ENCODE data around the gene SYNCRIP.
A peak's percentile ranks its signal among the peaks of the same experiment; 100 is the strongest.
"Not testable (repeated sequence)": the region's sequence is repeated elsewhere in the genome, so short reads cannot be mapped to it uniquely, and the experiment has no call there.

Gene SYNCRIP

DNA sequence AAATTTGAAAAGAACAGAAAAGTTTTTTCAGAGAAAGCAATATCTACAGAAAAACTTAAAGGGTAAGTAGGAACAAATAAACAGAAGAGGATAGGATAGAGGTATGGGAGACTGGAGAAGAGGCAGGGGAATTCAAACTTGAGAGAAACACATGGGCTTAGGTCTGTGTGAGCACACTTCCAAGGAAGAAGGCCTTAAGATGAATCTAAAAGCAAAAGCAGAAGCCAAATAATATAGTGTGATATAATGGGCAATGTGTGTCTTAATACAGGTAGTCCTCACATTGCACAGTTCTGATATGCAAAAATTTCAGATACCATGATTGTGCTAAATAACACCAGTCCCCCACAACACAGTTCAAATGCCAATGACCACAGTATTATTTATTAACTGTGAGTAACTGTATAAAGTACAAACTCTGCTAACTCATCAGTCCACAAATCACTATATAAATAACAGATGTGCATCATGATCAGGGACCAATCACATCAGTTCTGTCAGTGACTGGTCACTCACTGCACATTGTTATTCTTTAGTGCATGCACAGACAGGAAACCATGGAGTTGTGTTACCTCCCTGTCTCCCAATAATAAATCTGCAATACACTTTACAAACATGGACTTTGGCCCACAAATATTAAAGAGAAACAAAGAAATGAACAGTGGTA is 67.6 kb downstream of the SYNCRIP start:
- peak overlapping the region; percentile 65 for H3K27ac ChIP-seq (ENCODE audit: low read depth, low read length)
- no peaks in the 10 kb centered on the region for H3K36me3 ChIP-seq (ENCODE audit: insufficient read depth, low read length)
- peaks cover 70% of the 10 kb centered on the region for H3K79me2 ChIP-seq (ENCODE audit: control insufficient read depth, insufficient read depth, low read length, unreplicated experiment)
- H3K4me1 ChIP-seq (ENCODE audit: control insufficient read depth, insufficient read depth, low read length, unreplicated experiment) = peaks cover 23% of the 10 kb centered on the region
- no peak overlapping the region for H3K4me3 ChIP-seq (ENCODE audit: low read depth, low read length)
- no peak overlapping the region for H2AFZ ChIP-seq (ENCODE audit: low read length, unreplicated experiment)
- H3K27me3 ChIP-seq (ENCODE audit: insufficient read depth, low read length) = no peaks in the 10 kb centered on the region

DNA sequence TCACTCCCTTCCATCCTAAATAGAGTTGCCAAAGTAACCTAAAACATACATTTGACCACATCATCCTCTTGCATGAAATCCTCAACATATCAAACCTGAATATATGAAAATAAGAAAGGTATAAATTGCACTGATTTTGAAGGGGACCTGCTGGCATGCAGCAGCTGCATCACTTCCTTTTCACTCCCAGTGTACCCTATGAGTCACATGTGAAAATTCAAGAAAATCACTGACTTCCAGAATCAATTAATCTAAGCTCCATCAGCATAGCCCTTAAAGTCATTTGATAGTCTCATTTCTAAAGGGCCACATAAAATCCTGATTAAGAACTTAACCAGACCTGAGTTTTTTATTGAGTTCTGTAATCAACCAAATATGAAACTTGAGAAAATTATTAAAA is 73.4 kb downstream of the SYNCRIP start:
- Histone ChIP-seq H3K4me1 (ENCODE audit: control insufficient read depth, insufficient read depth, low read length, unreplicated experiment) (peaks cover 12% of the 10 kb centered on the region), H3K36me3 (ENCODE audit: insufficient read depth, low read length) (peaks cover 2% of the 10 kb centered on the region), H3K27ac (ENCODE audit: low read depth, low read length) (peak overlapping the region; percentile 36), H3K4me3 (ENCODE audit: low read depth, low read length) (no peak overlapping the region), H3K27me3 (ENCODE audit: insufficient read depth, low read length) (no peaks in the 10 kb centered on the region), H2AFZ (ENCODE audit: low read length, unreplicated experiment) (no peak overlapping the region), H3K79me2 (ENCODE audit: control insufficient read depth, insufficient read depth, low read length, unreplicated experiment) (peaks cover 22% of the 10 kb centered on the region)

DNA sequence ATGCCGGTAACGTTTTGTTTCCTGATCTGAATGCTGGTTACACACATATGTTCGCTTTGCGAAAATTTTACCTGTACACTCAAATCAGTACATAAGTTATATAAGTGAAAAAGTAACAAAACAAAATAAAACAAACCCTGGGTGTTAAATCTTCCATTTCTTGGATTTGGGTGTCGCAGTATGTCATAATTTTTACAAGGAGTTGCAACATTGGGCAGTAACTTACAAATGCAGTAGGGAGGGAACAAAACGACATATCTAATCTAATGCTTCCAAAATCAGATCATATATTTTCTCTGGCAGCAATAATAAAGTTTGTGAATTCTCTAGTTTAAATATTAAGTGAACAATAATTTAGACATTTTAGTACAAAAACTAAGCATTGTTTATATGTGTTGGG is 74.3 kb downstream of the SYNCRIP start:
- peaks cover 12% of the 10 kb centered on the region for H3K4me1 ChIP-seq (ENCODE audit: control insufficient read depth, insufficient read depth, low read length, unreplicated experiment)
- no peak overlapping the region for H3K27ac ChIP-seq (ENCODE audit: low read depth, low read length)
- H3K79me2 ChIP-seq (ENCODE audit: control insufficient read depth, insufficient read depth, low read length, unreplicated experiment) = peaks cover 16% of the 10 kb centered on the region
- H3K36me3 ChIP-seq (ENCODE audit: insufficient read depth, low read length) = peaks cover 3% of the 10 kb centered on the region
- no peak overlapping the region for H2AFZ ChIP-seq (ENCODE audit: low read length, unreplicated experiment)
- no peaks in the 10 kb centered on the region for H3K27me3 ChIP-seq (ENCODE audit: insufficient read depth, low read length)
- no peak overlapping the region for H3K4me3 ChIP-seq (ENCODE audit: low read depth, low read length)

DNA sequence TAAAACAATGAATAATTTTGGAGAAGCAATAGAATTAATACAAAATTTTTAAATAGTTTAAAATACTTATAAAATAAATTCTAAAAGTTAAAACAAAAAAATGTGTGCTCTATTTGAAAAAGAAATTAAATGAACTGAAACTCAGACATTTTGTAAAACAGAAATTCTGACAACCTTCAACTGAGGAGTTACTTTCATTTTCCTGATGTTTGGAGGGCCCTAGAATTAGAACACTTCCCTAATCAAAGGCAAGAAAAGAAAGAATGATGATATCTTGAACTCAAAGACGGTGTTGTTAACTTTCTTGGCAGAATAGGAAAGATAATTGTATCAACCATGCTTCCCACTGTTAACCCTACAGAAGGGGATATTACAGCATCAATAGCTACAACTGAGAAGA is 77.0 kb downstream of the SYNCRIP start:
- Histone ChIP-seq H3K79me2 (ENCODE audit: control insufficient read depth, insufficient read depth, low read length, unreplicated experiment) (peaks cover 7% of the 10 kb centered on the region), H3K4me3 (ENCODE audit: low read depth, low read length) (peak overlapping the region; percentile 53), H3K36me3 (ENCODE audit: insufficient read depth, low read length) (peaks cover 12% of the 10 kb centered on the region), H3K27ac (ENCODE audit: low read depth, low read length) (peak overlapping the region; percentile 18; the same call in 1 of the 2 replicates), H3K27me3 (ENCODE audit: insufficient read depth, low read length) (no peaks in the 10 kb centered on the region), H3K4me1 (ENCODE audit: control insufficient read depth, insufficient read depth, low read length, unreplicated experiment) (peaks cover 20% of the 10 kb centered on the region), H2AFZ (ENCODE audit: low read length, unreplicated experiment) (peak overlapping the region; percentile 3)

DNA sequence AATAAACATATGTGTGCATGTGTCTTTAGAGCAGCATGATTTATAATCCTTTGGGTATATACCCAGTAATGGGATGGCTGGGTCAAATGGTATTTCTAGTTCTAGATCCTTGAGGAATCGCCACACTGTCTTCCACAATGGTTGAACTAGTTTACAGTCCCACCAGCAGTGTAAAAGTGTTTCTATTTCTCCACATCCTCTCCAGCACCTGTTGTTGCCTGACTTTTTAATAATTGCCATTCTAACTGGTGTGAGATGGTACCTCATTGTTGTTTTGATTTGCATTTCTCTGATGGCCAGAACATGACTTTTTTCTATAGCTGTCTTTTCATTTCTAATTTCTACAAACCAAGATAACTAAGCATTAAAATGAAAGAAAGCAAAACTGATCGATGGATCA is 78.5 kb downstream of the SYNCRIP start:
- not testable (repeated sequence) for H3K79me2 ChIP-seq (ENCODE audit: control insufficient read depth, insufficient read depth, low read length, unreplicated experiment); H3K27me3 ChIP-seq (ENCODE audit: insufficient read depth, low read length); H3K27ac ChIP-seq (ENCODE audit: low read depth, low read length); H3K4me3 ChIP-seq (ENCODE audit: low read depth, low read length); H2AFZ ChIP-seq (ENCODE audit: low read length, unreplicated experiment)
- Histone ChIP-seq H3K4me1 (ENCODE audit: control insufficient read depth, insufficient read depth, low read length, unreplicated experiment) (peaks cover 16% of the 10 kb centered on the region), H3K36me3 (ENCODE audit: insufficient read depth, low read length) (peaks cover 17% of the 10 kb centered on the region)

Data from ACC112 (cell line).